HEK293 (cell line): ENCODE results near the gene NFKBIL1.

Source experiments
- CTCF ChIA-PET: fragments of 350-600 bp; formaldehyde crosslinking; extraction: SDS; loops from one replicate; lab custom pipeline; 2021; ENCODE audit warnings: antibody characterized with exemption; lab: Yijun Ruan, JAX
- POLR2A ChIA-PET: fragments of 300-600 bp; formaldehyde crosslinking; extraction: SDS; loops from one replicate; lab custom pipeline; 2020; ENCODE audit warnings: antibody characterized with exemption, inconsistent platforms; lab: Yijun Ruan, JAX
- H3K27ac ChIP-seq: fragments of 200-500 bp; sonication (Bioruptor generic); 2 replicates; pipeline ENCODE4 v1.5.1; 2014; ENCODE audit warnings: low read depth, low read length, control low read depth, inconsistent platforms; ENCODE audit errors: extremely low read depth
- H3K36me3 ChIP-seq, 2 experiments: fragments of 200-500 bp in 1 of 2; sonication (Bioruptor generic) in 1 of 2; 1 replicate in 1 of 2; 2 replicates in 1 of 2; pipeline ENCODE4 v1.5.1; 2014 to 2017; ENCODE audit warnings: inconsistent platforms in 2 of 2, low read length in 2 of 2; ENCODE audit not compliant: control insufficient read depth in 2 of 2, insufficient read depth in 1 of 2
- H3K4me1 ChIP-seq: fragments of 200-500 bp; sonication (Bioruptor generic); 2 replicates; pipeline ENCODE4 v1.5.1; 2014; ENCODE audit warnings: mild to moderate bottlenecking, low read length, inconsistent platforms; ENCODE audit not compliant: control insufficient read depth, insufficient read depth
- H3K4me3 ChIP-seq: 2 replicates; pipeline ENCODE4 v1.5.1; 2011; ENCODE audit warnings: low read depth, mild to moderate bottlenecking, control low read depth, low read length, moderate library complexity
- H3K9me3 ChIP-seq: fragments of 200-500 bp; sonication (Bioruptor generic); 2 replicates; pipeline ENCODE4 v1.5.1; 2014; ENCODE audit warnings: low read depth, low read length, inconsistent platforms; ENCODE audit not compliant: control insufficient read depth, insufficient read depth
- HIC1 ChIP-seq: fragments of 450-650 bp; formaldehyde crosslinking; IDR thresholded peaks from 2 replicates; pipeline ENCODE4 v1.5.1; 2016; ENCODE audit warnings: missing biosample characterization, missing genetic modification characterization
- PBX3 ChIP-seq: sonication (generic); formaldehyde crosslinking; IDR thresholded peaks from 2 replicates; pipeline ENCODE4 v1.8.1; 2022; ENCODE audit warnings: mild to moderate bottlenecking, moderate library complexity, missing genetic modification reagents
- SCRT1 ChIP-seq: fragments of 450-650 bp; formaldehyde crosslinking; IDR thresholded peaks from 2 replicates; pipeline ENCODE4 v1.5.1; 2016; ENCODE audit warnings: missing biosample characterization, missing genetic modification characterization, borderline replicate concordance
- TSHZ1 ChIP-seq: fragments of 450-650 bp; formaldehyde crosslinking; IDR thresholded peaks from 2 replicates; pipeline ENCODE4 v1.5.1; 2016; ENCODE audit warnings: missing biosample characterization, missing genetic modification characterization, borderline replicate concordance
- ZBTB11 ChIP-seq: fragments of 450-650 bp; formaldehyde crosslinking; conservative IDR thresholded peaks from 2 replicates; pipeline ENCODE4 v1.5.1; 2016; ENCODE audit warnings: low read depth, missing biosample characterization, missing genetic modification characterization
- ZNF138 ChIP-seq: fragments of 450-650 bp; formaldehyde crosslinking; IDR thresholded peaks from 2 replicates; pipeline ENCODE4 v1.5.1; 2016; ENCODE audit warnings: missing biosample characterization, missing genetic modification characterization, borderline replicate concordance
- ZNF341 ChIP-seq: fragments of 450-650 bp; formaldehyde crosslinking; IDR thresholded peaks from 2 replicates; pipeline ENCODE4; 2016; ENCODE audit warnings: low read depth, missing biosample characterization, missing genetic modification characterization
- ZNF398 ChIP-seq: fragments of 450-650 bp; formaldehyde crosslinking; IDR thresholded peaks from 2 replicates; pipeline ENCODE4 v1.5.1; 2017; ENCODE audit warnings: missing biosample characterization, missing genetic modification characterization
- ZNF561 ChIP-seq: fragments of 450-650 bp; IDR thresholded peaks from 2 replicates; pipeline ENCODE4 v1.5.1; 2018; ENCODE audit warnings: missing biosample characterization, missing genetic modification characterization, borderline replicate concordance
- ZNF600 ChIP-seq: fragments of 450-650 bp; formaldehyde crosslinking; IDR thresholded peaks from 2 replicates; pipeline ENCODE4 v1.5.1; 2016; ENCODE audit warnings: missing biosample characterization, missing genetic modification characterization
- ZNF610 ChIP-seq: fragments of 450-650 bp; formaldehyde crosslinking; IDR thresholded peaks from 2 replicates; pipeline ENCODE4 v1.5.1; 2016; ENCODE audit warnings: missing biosample characterization, missing genetic modification characterization, borderline replicate concordance
- ZNF626 ChIP-seq: fragments of 450-650 bp; sonication (Bioruptor Pico); formaldehyde crosslinking; IDR thresholded peaks from 2 replicates; pipeline ENCODE4 v1.5.1; 2018; ENCODE audit warnings: missing biosample characterization, missing genetic modification characterization, inconsistent platforms

Gene NFKBIL1

GRCh38 chr6:31546339-31546957, 960 bp upstream of the NFKBIL1 start, which contains the start of gene ATP6V1G2 (continued):
- TF ChIP-seq ZBTB11 (tag by site-specific recombination): peak; percentile 90
- TF ChIP-seq ZNF600 (tag by site-specific recombination): peak; percentile 8; the same call in 1 of the 2 replicates
- TF ChIP-seq SCRT1: peak; percentile 99
- TF ChIP-seq ZNF138 (tag by site-specific recombination): no peak

- H3K9me3 ChIP-seq: no peaks in the 10 kb centered on the region
- peaks cover 2% of the 10 kb centered on the region; the same call in 1 of the 2 replicates for H3K4me1 ChIP-seq
- peaks cover 24 to 41% of the 10 kb centered on the region in 2 experiments; a peak in 2 of 3 replicates for H3K36me3 ChIP-seq
- H3K27ac ChIP-seq: peak overlapping the region; percentile 1
- POLR2A ChIA-PET: interaction anchor here (0.6 to 3.1 kb wide), 19 partner anchors 17 to 282 kb away, joined by 3 to 20 read pairs (median 4); partner anchors contain the start of genes BAG6, C6orf47, GPANK1 and HSPA1A
- peak overlapping the region; percentile 47 for H3K4me3 ChIP-seq
- CTCF ChIA-PET: interaction anchor here (0.6 to 13.9 kb wide), 8 partner anchors 22 to 573 kb away, joined by 3 to 431 read pairs (median 4); partner anchors contain the start of genes LST1, LTB and NCR3
- TF ChIP-seq ZNF341 (tag by site-specific recombination) (peak; percentile 14; the same call in 1 of the 2 replicates), ZNF561 (tag by site-specific recombination) (0 out of 2 replicates have a peak, but pooled peaks have one; percentile 8), HIC1 (tag by site-specific recombination) (peak; percentile 64; the same call in 1 of the 2 replicates), ZNF610 (tag by site-specific recombination) (no peak), ZNF398 (tag by site-specific recombination) (no peak), PBX3 (CRISPR knock-in tag) (0 out of 2 replicates have a peak, but pooled peaks have one; percentile 4), TSHZ1 (no peak), ZNF626 (tag by site-specific recombination) (no peak)
These were observed 527 bp downstream of the NFKBIL1 start for GRCh38 chr6:31547727-31548543.
